Panc1 (cell line): Measurements from ENCODE around the gene TIMM50. TPM values are rescaled to one million over a fixed set of nuclear protein-coding genes. Genes with fewer than 3 reads are reported as not detected.

Experiments used
- ATAC-seq: fragments of 200-7000 bp; cut with Tn5 transposase; 2 replicates; pipeline ENCODE4 v1.9.1; 2020; ENCODE audit warnings: mild to moderate bottlenecking, moderate library complexity
- BruUV-seq: library from RNA; stranded (reverse); fragments of 400-500 nt; replicated peaks from 2 replicates; lab custom pipeline; 2021; lab: Mats Ljungman, UMichigan
- CTCF ChIA-PET: fragments of 300-600 bp; sonication (Branson Sonifier 250); formaldehyde crosslinking; loops from one replicate; lab custom pipeline; 2022; ENCODE audit warnings: antibody characterized with exemption; lab: Charles Lee
- POLR2A ChIA-PET: fragments of 300-600 bp; sonication (Branson Sonifier 250); formaldehyde crosslinking; loops from one replicate; lab custom pipeline; 2022; ENCODE audit warnings: antibody characterized with exemption; lab: Charles Lee
- DNase-seq: peaks from one replicate; pipeline ENCODE4 v3.0.0-alpha.2; 2010; ENCODE audit warnings: low read depth, low spot score
- H3K27ac ChIP-seq: 2 replicates; pipeline ENCODE4 v1.5.1; 2011; ENCODE audit warnings: mild to moderate bottlenecking, low read length, inconsistent platforms
- H3K27me3 ChIP-seq: fragments of 200-500 bp; sonication (Bioruptor generic); 2 replicates; pipeline ENCODE4 v1.6.0; 2014; ENCODE audit warnings: low read length, inconsistent platforms; ENCODE audit not compliant: control insufficient read depth, insufficient read depth
- H3K36me3 ChIP-seq: fragments of 200-500 bp; sonication (Bioruptor generic); 2 replicates; pipeline ENCODE4 v1.5.1; 2014; ENCODE audit warnings: inconsistent platforms, mild to moderate bottlenecking, low read length, moderate library complexity; ENCODE audit not compliant: control insufficient read depth, insufficient read depth
- H3K4me1 ChIP-seq: 2 replicates; pipeline ENCODE4 v1.5.1; 2011; ENCODE audit warnings: inconsistent platforms, mild to moderate bottlenecking, low read length, moderate library complexity; ENCODE audit not compliant: control insufficient read depth, insufficient read depth
- H3K4me3 ChIP-seq, 2 experiments: 2 replicates each; pipeline ENCODE4 v1.5.1; 2011 to 2012; ENCODE audit warnings: low read depth in 2 of 2, low read length in 2 of 2, mild to moderate bottlenecking in 2 of 2, inconsistent platforms in 1 of 2, moderate library complexity in 1 of 2
- H3K9me3 ChIP-seq: fragments of 200-500 bp; sonication (Bioruptor generic); 2 replicates; pipeline ENCODE4 v1.5.1; 2014; ENCODE audit warnings: low read depth, mild to moderate bottlenecking, inconsistent platforms, low read length, moderate library complexity; ENCODE audit not compliant: control insufficient read depth, insufficient read depth
- CTCF ChIP-seq: fragments of 450-650 bp; IDR thresholded peaks from 2 replicates; pipeline ENCODE4 v1.5.1; 2017; ENCODE audit warnings: mild to moderate bottlenecking
- POLR2AphosphoS5 ChIP-seq: IDR thresholded peaks from 2 replicates; pipeline ENCODE4 v1.6.1; 2012; ENCODE audit warnings: mild to moderate bottlenecking, low read depth, low read length, moderate library complexity
- REST ChIP-seq, 2 experiments: IDR thresholded peaks; 2 replicates each; pipeline ENCODE4 v1.6.1; 2011 to 2012; ENCODE audit warnings: low read depth in 2 of 2, control low read depth in 1 of 2, low read length in 1 of 2, mild to moderate bottlenecking in 1 of 2, moderate library complexity in 1 of 2; ENCODE audit not compliant: insufficient read depth in 1 of 2
- SIN3A ChIP-seq: IDR thresholded peaks from 2 replicates; pipeline ENCODE4 v1.6.1; 2012; ENCODE audit warnings: low read depth, mild to moderate bottlenecking, low read length, moderate library complexity, borderline replicate concordance; ENCODE audit not compliant: insufficient read depth
- TCF7L2 ChIP-seq: IDR thresholded peaks from 2 replicates; pipeline ENCODE4 v1.6.1; 2011; ENCODE audit warnings: mild to moderate bottlenecking, low read depth, low read length, inconsistent platforms
- in situ Hi-C: cut with HindIII; loops from 2 replicates; pipeline ENCODE4 v1.10.0; 2016; ENCODE audit warnings: low sequenced_read_pairs, low pct_unique_long_range_greater_than_20kb
- intact Hi-C: fragments of 100-400 bp; cut with micrococcal nuclease; formaldehyde crosslinking; loops from one replicate; pipeline ENCODE4 v1.10.0; 2022; ENCODE audit not compliant: unreplicated experiment
- total RNA-seq: library from RNA; stranded (reverse); gene quantifications from one replicate; pipeline ENCODE4 v1.2.1, GENCODE V29; 2021; ENCODE audit not compliant: unreplicated experiment

TIMM50 gene
- total RNA-seq, 1 experiment from 2014 or later, result 1,837 TPM

- POLR2A ChIA-PET, result interaction anchor here (0.5 to 4.1 kb wide), 7 partner anchors 10 to 75 kb away, joined by 3 to 38 read pairs (median 4); partner anchors contain the start of gene RPS16
- TF ChIP-seq CTCF (no peak), TCF7L2 (no peak), POLR2AphosphoS5 (no peak), REST (IDR thresholded peaks at IDR 0.05; ENCODE audit: insufficient read depth in 1 of 2, low read depth in 2 of 2, low read length in 1 of 2) (no peak), SIN3A (no peak)
- Histone ChIP-seq H3K36me3 (no peaks in the 10 kb centered on the region), H3K27me3 (no peaks in the 10 kb centered on the region), H3K4me3 (peak overlapping the region in 1 of 2 experiments; percentile 58; a peak in 2 of 4 replicates), H3K9me3 (no peaks in the 10 kb centered on the region), H3K4me1 (peaks cover 16% of the 10 kb centered on the region), H3K27ac (peak overlapping the region; percentile 81)
- intact Hi-C loops, result no loop called here
- CTCF ChIA-PET, result interaction anchor here (0.6 to 4.5 kb wide), 9 partner anchors 8 to 164 kb away, joined by 3 to 34 read pairs (median 5); partner anchors contain the start of genes EID2B, MED29 and PAF1
- DNase-seq (no peak), ATAC-seq (no peak)
- BruUV-seq, result no TSS peak
- in situ Hi-C loops, result no loop called here
Measured at GRCh38 chr19:39508629-39509028, 28.0 kb downstream of the TIMM50 start.

GRCh38 chr19:39509233-39509632 is 28.6 kb downstream of the TIMM50 start:
- intact Hi-C loops, result no loop called here
- Histone ChIP-seq H3K27me3 (peaks cover 4% of the 10 kb centered on the region), H3K4me3 (no peak overlapping the region), H3K4me1 (peaks cover 16% of the 10 kb centered on the region), H3K27ac (no peak overlapping the region), H3K9me3 (no peaks in the 10 kb centered on the region), H3K36me3 (no peaks in the 10 kb centered on the region)
- ATAC-seq (no peak), DNase-seq (no peak)
- no TSS peak for BruUV-seq
- in situ Hi-C loops, result no loop called here
- TF ChIP-seq CTCF (no peak), REST (IDR thresholded peaks at IDR 0.05; ENCODE audit: insufficient read depth in 1 of 2, low read depth in 2 of 2, low read length in 1 of 2) (no peak), TCF7L2 (no peak), POLR2AphosphoS5 (no peak), SIN3A (no peak)
- ChIA-PET CTCF (interaction anchor here (0.6 to 4.5 kb wide), 7 partner anchors 8 to 108 kb away, joined by 3 to 34 read pairs (median 6); partner anchors contain the start of gene EID2B), POLR2A (interaction anchor here (0.5 to 4.1 kb wide), 9 partner anchors 9 to 891 kb away, joined by 3 to 38 read pairs (median 4); partner anchors contain the start of gene RPS16)
